H1 (cell line): Measurements from ENCODE around the gene MMADHC.

Source experiments
- BACH1 ChIP-seq: IDR thresholded peaks from 2 replicates; pipeline ENCODE4 v1.6.1; 2012; ENCODE audit warnings: low read length, improper control_type of control experiment
- HDAC6 ChIP-seq: IDR thresholded peaks from one replicate; pipeline ENCODE4 v1.7.1; 2012; ENCODE audit warnings: low read depth, mild to moderate bottlenecking, inconsistent platforms, low read length, moderate library complexity
- KDM1A ChIP-seq: fragments of 200-600, 300-600 bp; sonication (generic); IDR thresholded peaks from 2 replicates; pipeline ENCODE4 v1.7.1; 2016; ENCODE audit warnings: mild to moderate bottlenecking, low read length, borderline replicate concordance
- PHF8 ChIP-seq: fragments of 200-600 bp; sonication (generic); conservative IDR thresholded peaks from 2 replicates; pipeline ENCODE4 v1.7.1; 2012; ENCODE audit warnings: low read depth, mild to moderate bottlenecking, inconsistent platforms, low read length, moderate library complexity
- POLR2A ChIP-seq, 2 experiments: IDR thresholded peaks; 1 replicate in 1 of 2; 2 replicates in 1 of 2; pipeline ENCODE4 v1.6.1; 2011; ENCODE audit warnings: low read depth in 2 of 2, low read length in 2 of 2, mild to moderate bottlenecking in 2 of 2; ENCODE audit errors: control extremely low read depth in 1 of 2
- POLR2AphosphoS5 ChIP-seq: IDR thresholded peaks from 2 replicates; pipeline ENCODE4 v1.6.1; 2011; ENCODE audit warnings: low read depth, low read length
- RAD21 ChIP-seq, 2 experiments: IDR thresholded peaks in 1 of 2; conservative IDR thresholded peaks in 1 of 2; 2 replicates each; pipeline ENCODE4 v1.6.1; 2011; ENCODE audit warnings: low read depth in 2 of 2, low read length in 2 of 2, improper control_type of control experiment in 1 of 2, inconsistent platforms in 1 of 2, mild to moderate bottlenecking in 1 of 2, moderate library complexity in 1 of 2
- SUZ12 ChIP-seq: fragments of 200-600 bp; sonication (generic); IDR thresholded peaks from 2 replicates; pipeline ENCODE4 v1.6.1; 2012; ENCODE audit warnings: mild to moderate bottlenecking, inconsistent platforms, low read length, moderate library complexity, mixed read lengths
- TAF1 ChIP-seq: IDR thresholded peaks from 2 replicates; pipeline ENCODE4 v1.6.1; 2011; ENCODE audit warnings: mild to moderate bottlenecking, low read depth, low read length
- TF ChIP-seq, protein P1 (sequence below), 3 experiments: IDR thresholded peaks; 1 replicate in 2 of 3; 2 replicates in 1 of 3; pipeline versions ENCODE4 v1.5.1 to v1.6.1; 2011; ENCODE audit warnings: low read length in 3 of 3, mild to moderate bottlenecking in 3 of 3, inconsistent platforms in 2 of 3, low read depth in 1 of 3, moderate library complexity in 1 of 3; ENCODE audit not compliant: insufficient read depth in 1 of 3; ENCODE audit errors: control extremely low read depth in 1 of 3

DNA sequence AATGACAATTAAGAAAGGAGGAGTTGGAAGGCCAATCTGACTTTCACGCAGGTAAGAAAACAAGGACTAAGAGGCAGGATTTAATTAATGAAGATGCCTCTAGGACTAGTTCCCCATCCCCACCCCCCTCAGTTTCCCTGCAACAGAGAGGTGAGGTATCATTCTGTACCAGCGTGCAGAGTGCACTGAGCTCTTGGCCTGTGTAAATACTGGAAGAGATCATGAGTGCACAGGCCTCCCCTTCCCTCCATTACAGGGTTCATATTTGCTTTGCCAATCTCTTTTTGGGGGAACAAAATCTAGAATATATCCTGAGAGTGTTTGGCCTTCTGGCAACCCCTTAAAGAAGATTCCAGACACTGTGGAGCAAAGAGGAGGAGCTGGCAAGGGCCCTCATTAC lies 60.9 kb downstream of the MMADHC start:
- TF ChIP-seq, protein P1, sequence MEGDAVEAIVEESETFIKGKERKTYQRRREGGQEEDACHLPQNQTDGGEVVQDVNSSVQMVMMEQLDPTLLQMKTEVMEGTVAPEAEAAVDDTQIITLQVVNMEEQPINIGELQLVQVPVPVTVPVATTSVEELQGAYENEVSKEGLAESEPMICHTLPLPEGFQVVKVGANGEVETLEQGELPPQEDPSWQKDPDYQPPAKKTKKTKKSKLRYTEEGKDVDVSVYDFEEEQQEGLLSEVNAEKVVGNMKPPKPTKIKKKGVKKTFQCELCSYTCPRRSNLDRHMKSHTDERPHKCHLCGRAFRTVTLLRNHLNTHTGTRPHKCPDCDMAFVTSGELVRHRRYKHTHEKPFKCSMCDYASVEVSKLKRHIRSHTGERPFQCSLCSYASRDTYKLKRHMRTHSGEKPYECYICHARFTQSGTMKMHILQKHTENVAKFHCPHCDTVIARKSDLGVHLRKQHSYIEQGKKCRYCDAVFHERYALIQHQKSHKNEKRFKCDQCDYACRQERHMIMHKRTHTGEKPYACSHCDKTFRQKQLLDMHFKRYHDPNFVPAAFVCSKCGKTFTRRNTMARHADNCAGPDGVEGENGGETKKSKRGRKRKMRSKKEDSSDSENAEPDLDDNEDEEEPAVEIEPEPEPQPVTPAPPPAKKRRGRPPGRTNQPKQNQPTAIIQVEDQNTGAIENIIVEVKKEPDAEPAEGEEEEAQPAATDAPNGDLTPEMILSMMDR (IDR thresholded peaks at IDR 0.05; ENCODE audit: control extremely low read depth in 1 of 3, insufficient read depth in 1 of 3, low read depth in 1 of 3, low read length in 3 of 3) = no peak
- TF ChIP-seq POLR2A (IDR thresholded peaks at IDR 0.05; ENCODE audit: control extremely low read depth in 1 of 2, low read depth in 2 of 2, low read length in 2 of 2) (no peak), HDAC6 (no peak), KDM1A (no peak), PHF8 (no peak), TAF1 (no peak), RAD21 (IDR thresholded peaks at IDR 0.05 in 1 of 2, conservative IDR thresholded peaks at IDR 0.05 in 1 of 2; ENCODE audit: low read depth in 2 of 2, low read length in 2 of 2) (no peak), BACH1 (no peak), POLR2AphosphoS5 (no peak), SUZ12 (no peak)
